HepG2 (cell line): ENCODE results near the gene TPRG1L. TPM values are rescaled to one million over a fixed set of nuclear protein-coding genes. Genes with fewer than 3 reads are reported as not detected.
A peak's percentile ranks its signal among the peaks of the same experiment; 100 is the strongest.
"Not testable (repeated sequence)": the region's sequence is repeated elsewhere in the genome, so short reads cannot be mapped to it uniquely, and the experiment has no call there.

ENCODE experiments used
- ATAC-seq: fragments of 200-7000 bp; cut with Tn5 transposase; 3 replicates; pipeline ENCODE4 v1.9.1; 2020; ENCODE audit warnings: mild to moderate bottlenecking, moderate library complexity
- BruUV-seq: library from RNA; stranded (reverse); fragments of 400-500 nt; replicated peaks from 2 replicates; lab custom pipeline; 2021; lab: Mats Ljungman, UMichigan
- CTCF ChIA-PET: fragments of 300-600 bp; formaldehyde crosslinking; extraction: SDS; loops from one replicate; lab custom pipeline; 2021; ENCODE audit warnings: low total read pairs, inconsistent platforms, low intra/inter-chr PET ratio; lab: Yijun Ruan, JAX
- POLR2A ChIA-PET: fragments of 350-600 bp; sonication (Branson Sonifier 250); formaldehyde crosslinking; loops from one replicate; lab custom pipeline; 2020; ENCODE audit warnings: antibody characterized with exemption, inconsistent platforms; lab: Yijun Ruan, JAX
- DNase-seq: peaks from one replicate; pipeline ENCODE4 v3.0.0-alpha.2; 2015; ENCODE audit warnings: low spot score
- FAIRE-seq: peaks from 3 replicates; lab custom pipeline; 2011; peaks lifted over from hg19 to GRCh38; lab: Jason Lieb, UNC
- H2AFZ ChIP-seq: one replicate; pipeline ENCODE4 v1.6.1; 2011; ENCODE audit warnings: low read length, inconsistent platforms
- H3K27ac ChIP-seq: fragments of 300-600 bp; 3 replicates; pipeline ENCODE4 v1.8.0; 2011; ENCODE audit warnings: mixed run types, mild to moderate bottlenecking, mixed read lengths, low read length, inconsistent platforms; ENCODE audit not compliant: insufficient read depth; ENCODE audit errors: extremely low read length
- H3K27me3 ChIP-seq, 2 experiments: fragments of 200-600 bp in 1 of 2; 2 replicates in 1 of 2; 3 replicates in 1 of 2; pipeline versions ENCODE4 v1.6.0 to v1.8.0; 2011; ENCODE audit warnings: low read length in 2 of 2, mild to moderate bottlenecking in 2 of 2, moderate library complexity in 2 of 2, inconsistent platforms in 1 of 2; ENCODE audit not compliant: insufficient read depth in 2 of 2, control insufficient read depth in 1 of 2
- H3K36me3 ChIP-seq, 2 experiments: fragments of 200-600 bp in 1 of 2; replicated peaks in 1 of 2; 2 replicates in 1 of 2; 3 replicates in 1 of 2; pipeline versions ENCODE4 v1.5.1 to v1.8.0; 2011; ENCODE audit warnings: low read length in 2 of 2, inconsistent platforms in 1 of 2; ENCODE audit not compliant: insufficient read depth in 2 of 2, control insufficient read depth in 1 of 2
- H3K4me1 ChIP-seq: 2 replicates; pipeline ENCODE4 v1.5.1; 2012; ENCODE audit warnings: low read length, inconsistent platforms; ENCODE audit not compliant: insufficient read depth
- H3K4me2 ChIP-seq: 2 replicates; pipeline ENCODE4 v1.6.0; 2011; ENCODE audit warnings: low read depth, low read length, inconsistent platforms
- H3K4me3 ChIP-seq, 3 experiments: fragments of 200-600 bp in 1 of 3; sonication (generic), shearing (Covaris generic) in 1 of 3; replicated peaks in 1 of 3; 2 replicates each; pipeline ENCODE4 v1.5.1; 2011 to 2016; ENCODE audit warnings: low read length in 3 of 3, inconsistent platforms in 2 of 3, low read depth in 2 of 3, mild to moderate bottlenecking in 2 of 3, control low read depth in 1 of 3, mixed read lengths in 1 of 3; ENCODE audit not compliant: insufficient read depth in 1 of 3
- H3K79me2 ChIP-seq: one replicate; pipeline ENCODE4 v1.6.1; 2011; ENCODE audit warnings: low read length, inconsistent platforms; ENCODE audit not compliant: insufficient read depth
- H3K9ac ChIP-seq: 2 replicates; pipeline ENCODE4 v1.6.0; 2011; ENCODE audit warnings: mild to moderate bottlenecking, low read depth, low read length, inconsistent platforms; ENCODE audit not compliant: insufficient read depth
- H3K9me3 ChIP-seq: 2 replicates; pipeline ENCODE4 v1.5.1; 2012; ENCODE audit warnings: mild to moderate bottlenecking, low read length
- H4K20me1 ChIP-seq: 2 replicates; pipeline ENCODE4 v1.6.0; 2011; ENCODE audit warnings: inconsistent platforms, mild to moderate bottlenecking, low read length, moderate library complexity; ENCODE audit not compliant: insufficient read depth
- AKAP8 ChIP-seq: sonication (generic); formaldehyde crosslinking; IDR thresholded peaks from 2 replicates; pipeline ENCODE4 v1.5.1; 2020; ENCODE audit warnings: mild to moderate bottlenecking, missing genetic modification reagents
- ARHGAP35 ChIP-seq: sonication (generic); formaldehyde crosslinking; IDR thresholded peaks from 2 replicates; pipeline ENCODE4 v1.9.0; 2022; ENCODE audit warnings: mild to moderate bottlenecking, inconsistent platforms, moderate library complexity, missing genetic modification reagents, borderline replicate concordance
- CHD2 ChIP-seq: IDR thresholded peaks from 2 replicates; pipeline ENCODE4 v1.6.1; 2011; ENCODE audit warnings: low read depth, low read length, improper control_type of control experiment
- FOSL2 ChIP-seq: sonication (generic); formaldehyde crosslinking; IDR thresholded peaks from 2 replicates; pipeline ENCODE4 v1.4.0; 2020; ENCODE audit warnings: missing genetic modification reagents
- MXI1 ChIP-seq: IDR thresholded peaks from 3 replicates; pipeline ENCODE4 v1.6.1; 2012; ENCODE audit warnings: low read depth, low read length, inconsistent platforms, borderline replicate concordance
- MYC ChIP-seq: sonication (generic); formaldehyde crosslinking; IDR thresholded peaks from 2 replicates; pipeline ENCODE4 v1.9.0; 2021; ENCODE audit warnings: missing genetic modification reagents, borderline replicate concordance
- POLR2A ChIP-seq, 2 experiments: IDR thresholded peaks; 2 replicates each; pipeline ENCODE4 v1.6.1; 2011; ENCODE audit warnings: low read depth in 2 of 2, low read length in 2 of 2, mild to moderate bottlenecking in 1 of 2, moderate library complexity in 1 of 2; ENCODE audit not compliant: insufficient read depth in 1 of 2
- POLR2G ChIP-seq: fragments of 200-400 bp; formaldehyde crosslinking; IDR thresholded peaks from 2 replicates; pipeline ENCODE4 v1.6.1; 2018; ENCODE audit warnings: mild to moderate bottlenecking, low read depth, low read length, moderate library complexity
- ZFX ChIP-seq: sonication (generic); formaldehyde crosslinking; IDR thresholded peaks from 2 replicates; pipeline ENCODE4 v1.4.0; 2020; ENCODE audit warnings: mild to moderate bottlenecking, low read depth, missing genetic modification reagents, moderate library complexity
- ZFY ChIP-seq: sonication (generic); formaldehyde crosslinking; IDR thresholded peaks from 2 replicates; pipeline ENCODE4 v1.4.0; 2020; ENCODE audit warnings: missing genetic modification reagents
- ZNF143 ChIP-seq: sonication (generic); formaldehyde crosslinking; IDR thresholded peaks from 2 replicates; pipeline ENCODE4 v1.4.0; 2020; ENCODE audit warnings: missing genetic modification reagents
- WGBS: methylation state at CpG from one replicate; pipeline ENCODE4 v1.1.6; 2017; ENCODE audit warnings: low lambda C conversion rate; 5-methylcytosine and 5-hydroxymethylcytosine counted together
- in situ Hi-C: cut with HindIII; loops from 2 replicates; pipeline ENCODE4 v1.10.0; 2017; ENCODE audit warnings: low pct_unique_long_range_greater_than_20kb; ENCODE audit not compliant: extremely low pct_ligation_motif_present
- intact Hi-C: fragments of 100-400 bp; cut with micrococcal nuclease; formaldehyde crosslinking; loops from one replicate; pipeline ENCODE4 v1.10.0; 2022; ENCODE audit not compliant: unreplicated experiment
- polyA plus RNA-seq, 8 experiments: library from polyadenylated mRNA; depleted of rRNA in 3 of 8; stranded (reverse) in 7 of 8; unstranded in 1 of 8; fragments of >200 nt; fragmentation: Illumina TruSeq in 4 of 8; extraction: Trizol in 4 of 8; gene quantifications; 2 replicates each; pipeline versions ENCODE4 v1.2.1 to v1.2.3, GENCODE V29; 2011 to 2016; ENCODE audit warnings: low read depth in 4 of 8, missing spikeins in 1 of 8, mixed read lengths in 1 of 8; ENCODE audit not compliant: insufficient read depth in 1 of 8
- total RNA-seq, 5 experiments: library from RNA; depleted of rRNA; stranded (reverse); fragments of >200 nt; fragmentation: Illumina TruSeq; extraction: Trizol; gene quantifications; 2 replicates each; pipeline ENCODE4 v1.2.3, GENCODE V29; 2016; ENCODE audit warnings: low read depth in 1 of 5
- TF ChIP-seq, protein P1 (sequence below): IDR thresholded peaks from 2 replicates; pipeline ENCODE4 v1.6.1; 2016; ENCODE audit warnings: missing genetic modification reagents, missing compliant biosample characterization
- TF ChIP-seq, protein P2 (sequence below): sonication (generic); formaldehyde crosslinking; IDR thresholded peaks from 2 replicates; pipeline ENCODE4 v1.5.1; 2020; ENCODE audit warnings: mild to moderate bottlenecking, missing genetic modification reagents, moderate library complexity

Gene TPRG1L
- total and polyA plus RNA-seq, 2 of the 13 experiments (the other 11 are each of a cell fraction or from before 2014, with no cell fraction given) = 21.3 to 37.4 TPM

DNA sequence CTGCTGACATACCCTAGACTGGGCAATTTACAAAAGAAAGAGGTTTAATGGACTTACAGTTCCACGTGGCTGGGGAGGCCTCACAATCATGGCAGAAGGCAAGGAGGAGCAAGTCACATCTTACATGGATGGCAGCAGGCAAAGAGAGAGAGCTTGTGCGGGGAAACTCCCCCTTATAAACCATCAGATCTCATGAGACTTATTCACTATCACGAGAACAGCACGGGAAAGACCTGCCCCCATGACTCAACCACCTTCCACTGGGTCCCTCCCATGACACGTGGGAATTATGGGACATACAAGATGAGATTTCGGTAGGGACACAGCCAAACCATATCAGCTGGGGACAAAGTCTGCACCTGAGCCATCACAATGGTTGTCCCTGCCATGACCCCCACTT lies 49.3 kb upstream of the TPRG1L start:
- Histone ChIP-seq H3K9ac (peak overlapping the region; percentile 55), H3K4me3 (peak overlapping the region in 1 of 3 experiments; percentile 57; a peak in 2 of 6 replicates), H3K4me2 (0 out of 2 replicates have a peak overlapping the region, but pooled peaks have one; percentile 18), H3K27me3 (peaks cover 14 to 27% of the 10 kb centered on the region in 2 experiments)
- POLR2A ChIA-PET, intact Hi-C loops, FAIRE-seq, H3K9me3 ChIP-seq, in situ Hi-C loops, BruUV-seq, H3K36me3 ChIP-seq, H3K79me2 ChIP-seq, H2AFZ ChIP-seq, H4K20me1 ChIP-seq, ATAC-seq, CTCF ChIA-PET, H3K4me1 ChIP-seq, H3K27ac ChIP-seq: not testable (repeated sequence)
- DNase-seq = peak; percentile 60
- 17% methylated on average over 6 of the region's 6 CpGs for WGBS
- peak in 1 of 2 experiments; percentile 68; a peak in 1 of 4 replicates for TF ChIP-seq POLR2A (IDR thresholded peaks at IDR 0.05; ENCODE audit: insufficient read depth in 1 of 2, low read depth in 2 of 2, low read length in 2 of 2)
- TF ChIP-seq ZNF143 = peak; percentile 31; the same call in 1 of the 2 replicates
- 0 out of 2 replicates have a peak, but pooled peaks have one; percentile 27 for TF ChIP-seq FOSL2 (CRISPR knock-in tag)
- TF ChIP-seq MYC (CRISPR knock-in tag) = 0 out of 2 replicates have a peak, but pooled peaks have one; percentile 8
- peak; percentile 72 for TF ChIP-seq CHD2
- TF ChIP-seq, protein P1, sequence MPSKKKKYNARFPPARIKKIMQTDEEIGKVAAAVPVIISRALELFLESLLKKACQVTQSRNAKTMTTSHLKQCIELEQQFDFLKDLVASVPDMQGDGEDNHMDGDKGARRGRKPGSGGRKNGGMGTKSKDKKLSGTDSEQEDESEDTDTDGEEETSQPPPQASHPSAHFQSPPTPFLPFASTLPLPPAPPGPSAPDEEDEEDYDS (CRISPR knock-in tag) = peak; percentile 80
- TF ChIP-seq MXI1 = 0 out of 3 replicates have a peak, but pooled peaks have one; percentile 32
- TF ChIP-seq POLR2G = peak; percentile 69; the same call in 1 of the 2 replicates

DNA sequence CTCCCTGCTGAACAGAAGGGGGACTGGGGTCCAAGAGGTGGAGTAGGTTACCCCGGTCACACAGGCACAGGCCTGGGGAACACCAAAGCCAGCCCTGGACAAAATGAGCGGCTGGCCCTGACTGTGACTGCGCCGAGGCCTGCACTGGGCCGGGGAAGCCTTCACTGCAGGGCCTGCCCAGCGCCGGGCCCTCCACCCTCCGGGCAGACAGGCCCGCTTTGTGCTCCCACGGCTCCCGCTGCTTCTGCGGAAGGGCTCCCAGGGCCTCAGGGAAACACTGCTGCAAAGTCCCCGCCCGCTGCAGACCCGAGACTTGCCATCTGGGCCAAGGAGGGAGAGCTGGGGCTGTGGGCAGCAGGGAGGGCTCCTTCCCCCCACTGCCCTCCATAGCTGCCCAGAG lies 48.8 kb upstream of the TPRG1L start:
- Histone ChIP-seq H3K79me2 (no peaks in the 10 kb centered on the region), H2AFZ (no peak overlapping the region), H3K4me1 (peaks cover 4% of the 10 kb centered on the region; the same call in 1 of the 2 replicates), H3K27ac (no peak overlapping the region), H3K4me2 (0 out of 2 replicates have a peak overlapping the region, but pooled peaks have one; percentile 18), H3K9ac (no peak overlapping the region), H3K9me3 (no peaks in the 10 kb centered on the region), H3K36me3 (no peaks in the 10 kb centered on the region; a peak in 1 of 5 replicates), H3K27me3 (peaks cover 15 to 29% of the 10 kb centered on the region in 2 experiments), H3K4me3 (peak overlapping the region in 1 of 3 experiments; percentile 25; a peak in 2 of 6 replicates), H4K20me1 (no peaks in the 10 kb centered on the region)
- WGBS = 30% methylated on average over 7 of the region's 15 CpGs
- FAIRE-seq = no peak
- peak; percentile 23 for ATAC-seq
- intact Hi-C loops = no loop called here
- DNase-seq = no peak
- ChIA-PET CTCF (no interaction called here), POLR2A (no interaction called here)
- TF ChIP-seq AKAP8 (no peak), ARHGAP35 (CRISPR knock-in tag) (no peak), ZFY (CRISPR knock-in tag) (peak; percentile 62), ZFX (peak; percentile 60)
- TF ChIP-seq, protein P2, sequence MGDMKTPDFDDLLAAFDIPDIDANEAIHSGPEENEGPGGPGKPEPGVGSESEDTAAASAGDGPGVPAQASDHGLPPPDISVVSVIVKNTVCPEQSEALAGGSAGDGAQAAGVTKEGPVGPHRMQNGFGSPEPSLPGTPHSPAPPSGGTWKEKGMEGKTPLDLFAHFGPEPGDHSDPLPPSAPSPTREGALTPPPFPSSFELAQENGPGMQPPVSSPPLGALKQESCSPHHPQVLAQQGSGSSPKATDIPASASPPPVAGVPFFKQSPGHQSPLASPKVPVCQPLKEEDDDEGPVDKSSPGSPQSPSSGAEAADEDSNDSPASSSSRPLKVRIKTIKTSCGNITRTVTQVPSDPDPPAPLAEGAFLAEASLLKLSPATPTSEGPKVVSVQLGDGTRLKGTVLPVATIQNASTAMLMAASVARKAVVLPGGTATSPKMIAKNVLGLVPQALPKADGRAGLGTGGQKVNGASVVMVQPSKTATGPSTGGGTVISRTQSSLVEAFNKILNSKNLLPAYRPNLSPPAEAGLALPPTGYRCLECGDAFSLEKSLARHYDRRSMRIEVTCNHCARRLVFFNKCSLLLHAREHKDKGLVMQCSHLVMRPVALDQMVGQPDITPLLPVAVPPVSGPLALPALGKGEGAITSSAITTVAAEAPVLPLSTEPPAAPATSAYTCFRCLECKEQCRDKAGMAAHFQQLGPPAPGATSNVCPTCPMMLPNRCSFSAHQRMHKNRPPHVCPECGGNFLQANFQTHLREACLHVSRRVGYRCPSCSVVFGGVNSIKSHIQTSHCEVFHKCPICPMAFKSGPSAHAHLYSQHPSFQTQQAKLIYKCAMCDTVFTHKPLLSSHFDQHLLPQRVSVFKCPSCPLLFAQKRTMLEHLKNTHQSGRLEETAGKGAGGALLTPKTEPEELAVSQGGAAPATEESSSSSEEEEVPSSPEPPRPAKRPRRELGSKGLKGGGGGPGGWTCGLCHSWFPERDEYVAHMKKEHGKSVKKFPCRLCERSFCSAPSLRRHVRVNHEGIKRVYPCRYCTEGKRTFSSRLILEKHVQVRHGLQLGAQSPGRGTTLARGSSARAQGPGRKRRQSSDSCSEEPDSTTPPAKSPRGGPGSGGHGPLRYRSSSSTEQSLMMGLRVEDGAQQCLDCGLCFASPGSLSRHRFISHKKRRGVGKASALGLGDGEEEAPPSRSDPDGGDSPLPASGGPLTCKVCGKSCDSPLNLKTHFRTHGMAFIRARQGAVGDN (CRISPR knock-in tag) = 0 out of 2 replicates have a peak, but pooled peaks have one; percentile 12
- BruUV-seq = no TSS peak
- in situ Hi-C loops = no loop called here
